NAMALWA (cell line): Measurements from ENCODE around the gene PLD2.
A peak's percentile ranks its signal among the peaks of the same experiment; 100 is the strongest.

ENCODE experiments used
- DNase-seq: peaks from one replicate; pipeline ENCODE4 v3.0.0-alpha.2; 2015; ENCODE audit warnings: low spot score

Gene PLD2

GRCh38 chr17:4806777-4807604, at the start of gene PLD2:
Gene PLD2 (plus strand): TSS chr17:4807152. CDS start chr17:4807773, 621 bp downstream.
- peak; percentile 77 for DNase-seq

- no peak for DNase-seq
Observed at GRCh38 chr17:4759776-4760236, 47.1 kb upstream of the PLD2 start.

GRCh38 chr17:4764595-4764994, 42.4 kb upstream of the PLD2 start:
- DNase-seq: no peak

- DNase-seq: no peak
Observed at GRCh38 chr17:4766201-4766600, 40.8 kb upstream of the PLD2 start.

- DNase-seq: no peak
Observed at GRCh38 chr17:4766723-4767122, 40.2 kb upstream of the PLD2 start.

- DNase-seq: no peak
Observed at GRCh38 chr17:4768298-4768697, 38.7 kb upstream of the PLD2 start.

GRCh38 chr17:4769628-4770027, 37.3 kb upstream of the PLD2 start:
- DNase-seq: no peak

GRCh38 chr17:4771519-4772234, 35.3 kb upstream of the PLD2 start, which contains the start of gene TM4SF5:
Gene TM4SF5 (plus strand): TSS chr17:4771886. CDS start chr17:4771923, 37 bp downstream.
- DNase-seq: no peak

- DNase-seq: no peak
Observed at GRCh38 chr17:4772235-4772613, 34.7 kb upstream of the PLD2 start.

GRCh38 chr17:4777969-4778760, 28.8 kb upstream of the PLD2 start:
- DNase-seq: no peak

GRCh38 chr17:4780325-4780955, 26.5 kb upstream of the PLD2 start:
- no peak for DNase-seq

- DNase-seq: no peak
Observed at GRCh38 chr17:4782652-4783051, 24.3 kb upstream of the PLD2 start.

- DNase-seq: no peak
Observed at GRCh38 chr17:4785311-4786105, 21.4 kb upstream of the PLD2 start.

GRCh38 chr17:4786106-4786511, 20.8 kb upstream of the PLD2 start, which contains the start of gene VMO1:
Gene VMO1 (minus strand): TSS chr17:4786364. CDS start chr17:4786352, 12 bp downstream.
- DNase-seq: no peak

- DNase-seq: no peak
Observed at GRCh38 chr17:4786516-4786915, 20.4 kb upstream of the PLD2 start.

GRCh38 chr17:4788159-4788806, 18.7 kb upstream of the PLD2 start:
- DNase-seq: no peak

- no peak for DNase-seq
Observed at GRCh38 chr17:4788807-4789700, 17.9 kb upstream of the PLD2 start, which contains the start of gene GLTPD2. Gene GLTPD2 (plus strand): TSS chr17:4788964. CDS start chr17:4789012, 48 bp downstream.

- no peak for DNase-seq
Observed at GRCh38 chr17:4789701-4789950, 17.3 kb upstream of the PLD2 start.

GRCh38 chr17:4789951-4790704, 16.8 kb upstream of the PLD2 start:
- peak; percentile 74 for DNase-seq
